Liver (tissue), 9 donors: ENCODE results near the gene NAPA. TPM values are rescaled to one million over a fixed set of nuclear protein-coding genes. Genes with fewer than 3 reads are reported as not detected.

ENCODE experiments used
- DNase-seq: peaks from one replicate; pipeline ENCODE4 v3.0.0-alpha.2; 2017; ENCODE audit warnings: low spot score
- H3K27ac ChIP-seq, 2 donors: one replicate each; pipeline ENCODE4 v1.7.0; 2013; ENCODE audit warnings: inconsistent platforms in 2 of 2, low read length in 2 of 2, control low read depth in 1 of 2, low read depth in 1 of 2, mild to moderate bottlenecking in 1 of 2
- H3K27me3 ChIP-seq, 4 donors: one replicate each; pipeline versions ENCODE4 v1.6.1 to v1.7.0; 2013; ENCODE audit warnings: low read length in 3 of 4, inconsistent platforms in 1 of 4, mild to moderate bottlenecking in 1 of 4, moderate library complexity in 1 of 4; ENCODE audit not compliant: control insufficient read depth in 4 of 4, insufficient read depth in 4 of 4
- H3K36me3 ChIP-seq, 4 donors: one replicate each; pipeline versions ENCODE4 v1.6.1 to v1.7.0; 2013; ENCODE audit warnings: low read length in 3 of 4, mild to moderate bottlenecking in 3 of 4, low read depth in 1 of 4, moderate library complexity in 1 of 4; ENCODE audit not compliant: control insufficient read depth in 4 of 4, insufficient read depth in 3 of 4
- H3K4me1 ChIP-seq, 4 donors: one replicate each; pipeline versions ENCODE4 v1.6.1 to v1.7.0; 2013; ENCODE audit warnings: low read length in 3 of 4, mild to moderate bottlenecking in 3 of 4, moderate library complexity in 1 of 4; ENCODE audit not compliant: control insufficient read depth in 4 of 4, insufficient read depth in 4 of 4
- H3K4me3 ChIP-seq, 3 donors: one replicate each; pipeline versions ENCODE4 v1.6.1 to v1.7.0; 2013; ENCODE audit warnings: low read length in 3 of 3, control low read depth in 1 of 3, low read depth in 1 of 3, mild to moderate bottlenecking in 1 of 3
- H3K9ac ChIP-seq, 2 donors: one replicate each; pipeline ENCODE4 v1.7.0; 2013; ENCODE audit warnings: low read length in 2 of 2, mild to moderate bottlenecking in 2 of 2, moderate library complexity in 2 of 2, control low read depth in 1 of 2, low read depth in 1 of 2
- H3K9me3 ChIP-seq, 4 donors: one replicate each; pipeline versions ENCODE4 v1.6.1 to v1.7.0; 2013; ENCODE audit warnings: low read length in 3 of 4; ENCODE audit not compliant: control insufficient read depth in 4 of 4
- ATF3 ChIP-seq: IDR thresholded peaks from 2 replicates; pipeline ENCODE4 v1.6.1; 2016; ENCODE audit warnings: antibody characterized with exemption
- CTCF ChIP-seq: fragments of 150-350 bp; IDR thresholded peaks from 2 replicates; pipeline ENCODE4 v1.5.1; 2017; ENCODE audit warnings: improper control_type of control experiment, low read depth, low read length; ENCODE audit not compliant: missing input control
- FOXA1 ChIP-seq: IDR thresholded peaks from 2 replicates; pipeline ENCODE4 v1.6.1; 2016; ENCODE audit warnings: antibody characterized with exemption
- FOXA2 ChIP-seq: IDR thresholded peaks from 2 replicates; pipeline ENCODE4 v1.6.1; 2016; ENCODE audit warnings: antibody characterized with exemption
- GABPA ChIP-seq, 2 donors: IDR thresholded peaks in 1 of 2; conservative IDR thresholded peaks in 1 of 2; 2 replicates each; pipeline ENCODE4 v1.6.1; 2016; ENCODE audit warnings: antibody characterized with exemption in 2 of 2, mild to moderate bottlenecking in 1 of 2, moderate library complexity in 1 of 2
- HNF4A ChIP-seq, 2 donors: conservative IDR thresholded peaks; 2 replicates each; pipeline ENCODE4 v1.6.1; 2016; ENCODE audit warnings: antibody characterized with exemption in 2 of 2, mild to moderate bottlenecking in 2 of 2
- HNF4G ChIP-seq: IDR thresholded peaks from 2 replicates; pipeline ENCODE4 v1.6.1; 2016; ENCODE audit warnings: antibody characterized with exemption
- MAX ChIP-seq: IDR thresholded peaks from 2 replicates; pipeline ENCODE4 v1.6.1; 2016; ENCODE audit warnings: antibody characterized with exemption
- NR2F2 ChIP-seq: IDR thresholded peaks from 2 replicates; pipeline ENCODE4 v1.6.1; 2016; ENCODE audit warnings: antibody characterized with exemption
- RAD21 ChIP-seq, 2 donors: IDR thresholded peaks; 2 replicates each; pipeline ENCODE4 v1.6.1; 2016; ENCODE audit warnings: antibody characterized with exemption in 2 of 2, mild to moderate bottlenecking in 2 of 2
- REST ChIP-seq: IDR thresholded peaks from 2 replicates; pipeline ENCODE4 v1.6.1; 2016; ENCODE audit warnings: antibody characterized with exemption, mild to moderate bottlenecking
- RXRA ChIP-seq, 2 donors: IDR thresholded peaks; 2 replicates each; pipeline ENCODE4 v1.6.1; 2017 to 2018; ENCODE audit warnings: antibody characterized with exemption in 2 of 2, mild to moderate bottlenecking in 1 of 2
- SP1 ChIP-seq: IDR thresholded peaks from 2 replicates; pipeline ENCODE4 v1.6.1; 2018; ENCODE audit warnings: antibody characterized with exemption, mild to moderate bottlenecking
- TAF1 ChIP-seq: conservative IDR thresholded peaks from 2 replicates; pipeline ENCODE4 v1.6.1; 2016; ENCODE audit warnings: antibody characterized with exemption, mild to moderate bottlenecking
- YY1 ChIP-seq: IDR thresholded peaks from 2 replicates; pipeline ENCODE4 v1.6.1; 2016; ENCODE audit warnings: antibody characterized with exemption, mild to moderate bottlenecking
- ZBTB33 ChIP-seq: IDR thresholded peaks from 2 replicates; pipeline ENCODE4 v1.6.1; 2016; ENCODE audit warnings: antibody characterized with exemption
- WGBS: extraction: QIAGEN DNeasy Blood & Tissue Kit; methylation state at CpG from one replicate; pipeline ENCODE4 v1.1.7; 2013; 5-methylcytosine and 5-hydroxymethylcytosine counted together
- polyA plus RNA-seq, 2 donors: library from polyadenylated mRNA; stranded (reverse) in 1 of 2; unstranded in 1 of 2; fragments of 200-250 nt in 1 of 2; fragments of >200 nt in 1 of 2; fragmentation: Nextera tagmentation in 1 of 2; extraction: Ambion mirVana in 1 of 2; gene quantifications; one replicate each; pipeline versions ENCODE4 v1.2.1 to v1.2.3, GENCODE V29; 2013 to 2015
- total RNA-seq, 2 donors: library from RNA; depleted of rRNA; stranded (reverse); fragments of >200 nt; gene quantifications; one replicate each; pipeline ENCODE4 v1.2.3, GENCODE V29; 2014
- donor health status: healthy.
- donor health status: healthy.
- donor health status: healthy.
- donor health status: healthy.
- donor health status: healthy.

The NAPA gene
- total and polyA plus RNA-seq, 4 donors = 73.4 to 132 (median 120) TPM

- TF ChIP-seq ZBTB33 = no peak
- no peak for TF ChIP-seq YY1
- no peak for TF ChIP-seq FOXA1
- no peak for TF ChIP-seq SP1
- TF ChIP-seq NR2F2 = no peak
- TF ChIP-seq RXRA (IDR thresholded peaks at IDR 0.05) = no peak
- no peak for TF ChIP-seq CTCF
- TF ChIP-seq RAD21 (IDR thresholded peaks at IDR 0.05) = no peak
- TF ChIP-seq HNF4G = no peak
- no peak overlapping the region for H3K27ac ChIP-seq
- H3K4me3 ChIP-seq = no peak overlapping the region
- no peak for DNase-seq
- H3K9me3 ChIP-seq = no peaks in the 10 kb centered on the region
- H3K27me3 ChIP-seq = peaks cover 0 to 14% (median 3%) of the 10 kb centered on the region in 4 donors
- peaks cover 0 to 4% (median 0%) of the 10 kb centered on the region in 4 donors for H3K4me1 ChIP-seq
- 22% methylated on average over 12 of the region's 12 CpGs for whole genome bisulfite sequencing
- H3K9ac ChIP-seq = no peak overlapping the region
- H3K36me3 ChIP-seq = no peaks in the 10 kb centered on the region
These were observed 45.1 kb downstream of the NAPA start for GRCh38 chr19:47469719-47470118.

- H3K27ac ChIP-seq = no peak overlapping the region
- no peak for TF ChIP-seq RAD21 (IDR thresholded peaks at IDR 0.05)
- TF ChIP-seq FOXA1 = no peak
- no peak for TF ChIP-seq FOXA2
- no peak for TF ChIP-seq TAF1
- TF ChIP-seq REST = no peak
- no peak for TF ChIP-seq RXRA (IDR thresholded peaks at IDR 0.05)
- no peak for TF ChIP-seq SP1
- TF ChIP-seq MAX = no peak
- TF ChIP-seq GABPA (IDR thresholded peaks at IDR 0.05 in 1 of 2, conservative IDR thresholded peaks at IDR 0.05 in 1 of 2) = no peak
- no peak for TF ChIP-seq HNF4A (conservative IDR thresholded peaks at IDR 0.05)
- TF ChIP-seq ATF3 = no peak
- TF ChIP-seq NR2F2 = no peak
- peaks cover 0 to 14% (median 3%) of the 10 kb centered on the region in 4 donors for H3K27me3 ChIP-seq
- H3K9ac ChIP-seq = no peak overlapping the region
- H3K4me3 ChIP-seq = no peak overlapping the region
- no peak for DNase-seq
- 13% methylated on average over 6 of the region's 6 CpGs for WGBS
- no peaks in the 10 kb centered on the region for H3K36me3 ChIP-seq
- H3K9me3 ChIP-seq = no peaks in the 10 kb centered on the region
- peaks cover 0 to 4% (median 0%) of the 10 kb centered on the region in 4 donors for H3K4me1 ChIP-seq
These were observed 45.5 kb downstream of the NAPA start for GRCh38 chr19:47469363-47469700.
